ENCODE measurements around the gene ZNF446.

GRCh38 chr19:58428617-58429016 is 47.5 kb upstream of the ZNF446 start:
- TF ChIP-seq CTCF (IDR thresholded peaks at IDR 0.05) (no peak), POLR2A (IDR thresholded peaks at IDR 0.05) (no peak), EP300 (IDR thresholded peaks at IDR 0.05) (no peak)

All from tibial nerve (tissue), 4 donors.